Colonic mucosa (tissue), 4 donors: Measurements from ENCODE around the gene CD44. TPM values are rescaled to one million over a fixed set of nuclear protein-coding genes. Genes with fewer than 3 reads are reported as not detected.
A peak's percentile ranks its signal among the peaks of the same experiment; 100 is the strongest.

Experiments used
- DNase-seq: peaks from one replicate; pipeline ENCODE4 v3.0.0-alpha.2; 2020
- H3K27ac ChIP-seq: fragments of 200-600 bp; one replicate; pipeline ENCODE4 v1.8.0; 2021
- H3K27me3 ChIP-seq: fragments of 200-600 bp; one replicate; pipeline ENCODE4 v1.8.0; 2021
- H3K36me3 ChIP-seq: fragments of 200-600 bp; one replicate; pipeline ENCODE4 v1.8.0; 2021
- H3K4me1 ChIP-seq: fragments of 200-600 bp; one replicate; pipeline ENCODE4 v1.8.0; 2021; ENCODE audit warnings: mild to moderate bottlenecking
- H3K4me3 ChIP-seq: fragments of 200-600 bp; one replicate; pipeline ENCODE4 v1.8.0; 2021
- H3K9ac ChIP-seq, 2 donors: one replicate each; pipeline ENCODE4 v1.7.0; 2013; ENCODE audit warnings: control low read depth in 2 of 2, low read depth in 2 of 2, low read length in 2 of 2
- H3K9me3 ChIP-seq: fragments of 200-600 bp; one replicate; pipeline ENCODE4 v1.8.0; 2021
- CTCF ChIP-seq: fragments of 200-600 bp; IDR thresholded peaks from one replicate; pipeline ENCODE4 v1.8.0; 2022; ENCODE audit warnings: antibody characterized with exemption, mild to moderate bottlenecking
- intact Hi-C: fragments of 100-400 bp; cut with DNase I; formaldehyde crosslinking; loops from one replicate; pipeline ENCODE4 v1.14.1; 2022
- total RNA-seq, 2 donors: library from RNA; stranded (reverse); fragmentation: NEBNext Ultra II Directional in 1 of 2; extraction: Animal tissue kit (Norgen Biotek cat#: 25700) in 1 of 2; gene quantifications; one replicate each; pipeline ENCODE4 v1.2.1, GENCODE V29; 2021
- donor health status: healthy.
- donor health status: DM: no; HTN: no; CAD: no.
- donor health status: DM: no; HTN: no; CAD: no.

CD44 gene
- total RNA-seq, 2 donors from 2014 or later, result 152 to 171 TPM

GRCh38 chr11:35136311-35136710 is 2.7 kb upstream of the CD44 start:
- no peaks in the 10 kb centered on the region for H3K4me1 ChIP-seq
- intact Hi-C loops, result no loop called here
- H3K36me3 ChIP-seq, result no peaks in the 10 kb centered on the region
- no peak overlapping the region for H3K27ac ChIP-seq
- H3K9ac ChIP-seq, result no peak overlapping the region
- TF ChIP-seq CTCF, result no peak
- H3K27me3 ChIP-seq, result no peaks in the 10 kb centered on the region
- no peak for DNase-seq
- no peak overlapping the region for H3K4me3 ChIP-seq
- H3K9me3 ChIP-seq, result no peaks in the 10 kb centered on the region

- Histone ChIP-seq H3K27ac (no peak overlapping the region), H3K36me3 (no peaks in the 10 kb centered on the region), H3K27me3 (no peaks in the 10 kb centered on the region), H3K4me1 (peaks cover 6% of the 10 kb centered on the region), H3K9ac (peak overlapping the region in 1 of 2 donors; percentile 98), H3K4me3 (no peak overlapping the region), H3K9me3 (no peaks in the 10 kb centered on the region)
- intact Hi-C loops, result no loop called here
- no peak for TF ChIP-seq CTCF
- DNase-seq, result no peak
These were observed 913 bp upstream of the CD44 start for GRCh38 chr11:35138058-35138457.

GRCh38 chr11:35138606-35138942 is 397 bp upstream of the CD44 start:
- Histone ChIP-seq H3K9ac (peak overlapping the region; percentile 94 to 98), H3K27me3 (no peaks in the 10 kb centered on the region), H3K4me1 (peaks cover 9% of the 10 kb centered on the region), H3K36me3 (no peaks in the 10 kb centered on the region), H3K4me3 (peak overlapping the region; percentile 87), H3K27ac (peak overlapping the region; percentile 93), H3K9me3 (no peaks in the 10 kb centered on the region)
- peak; percentile 56 for DNase-seq
- no peak for TF ChIP-seq CTCF
- intact Hi-C loops, result no loop called here

GRCh38 chr11:35139722-35140282 is 831 bp downstream of the CD44 start:
- intact Hi-C loops, result no loop called here

GRCh38 chr11:35141071-35141470 is 2.1 kb downstream of the CD44 start:
- Histone ChIP-seq H3K9ac (peak overlapping the region; percentile 68 to 98), H3K4me1 (peaks cover 13% of the 10 kb centered on the region), H3K4me3 (peak overlapping the region; percentile 87), H3K36me3 (no peaks in the 10 kb centered on the region), H3K27ac (peak overlapping the region; percentile 93), H3K9me3 (no peaks in the 10 kb centered on the region), H3K27me3 (no peaks in the 10 kb centered on the region)
- DNase-seq, result no peak
- TF ChIP-seq CTCF, result no peak
- intact Hi-C loops, result no loop called here

More at GRCh38 chr11:35139722-35140282, 831 bp downstream of the CD44 start:
- Histone ChIP-seq H3K36me3 (no peaks in the 10 kb centered on the region), H3K9ac (peak overlapping the region; percentile 94 to 98), H3K4me3 (peak overlapping the region; percentile 87), H3K27ac (peak overlapping the region; percentile 93), H3K27me3 (no peaks in the 10 kb centered on the region), H3K4me1 (peaks cover 13% of the 10 kb centered on the region), H3K9me3 (no peaks in the 10 kb centered on the region)
- TF ChIP-seq CTCF, result no peak
- no peak for DNase-seq
